Activated T-helper 2 cell treated with anti-CD3 and anti-CD28 coated beads, Interferon-gamma antibody, Interleukin-2, Interleukin-4, amounts not matched to agents 10 μg/mL and 5 μg/mL and 100 μg/mL, durations not matched to agents 14 hours and 24 hours and 36 hours (primary cell): ENCODE data around the gene MAP2. TPM values are rescaled to one million over a fixed set of nuclear protein-coding genes. Genes with fewer than 3 reads are reported as not detected.

Experiments used
- DNase-seq: peaks from one replicate; pipeline ENCODE4 v3.0.0; 2021; ENCODE audit warnings: low spot score
- H3K27ac Mint-ChIP-seq: one replicate; pipeline ENCODE4 v1.8.0; 2021; ENCODE audit warnings: mixed read lengths
- H3K27me3 Mint-ChIP-seq: one replicate; pipeline ENCODE4 v1.8.0; 2021; ENCODE audit warnings: low read depth, mixed read lengths
- H3K36me3 Mint-ChIP-seq: one replicate; pipeline ENCODE4 v1.8.0; 2021; ENCODE audit warnings: low read depth, mixed read lengths
- H3K4me1 Mint-ChIP-seq: one replicate; pipeline ENCODE4 v1.8.0; 2021; ENCODE audit warnings: low read depth, mixed read lengths
- H3K4me3 Mint-ChIP-seq: one replicate; pipeline ENCODE4 v1.8.0; 2021; ENCODE audit warnings: low read depth, mild to moderate bottlenecking, moderate library complexity, mixed read lengths
- H3K9me3 Mint-ChIP-seq: one replicate; pipeline ENCODE4 v1.8.0; 2021; ENCODE audit warnings: mixed read lengths
- intact Hi-C: fragments of 100-400 bp; cut with micrococcal nuclease; formaldehyde crosslinking; loops from one replicate; pipeline ENCODE4 v1.15.1; 2023
- total RNA-seq: library from RNA; stranded (reverse); gene quantifications from 2 replicates; pipeline ENCODE4 v1.2.3, GENCODE V29; 2022

MAP2 gene
- total RNA-seq, 1 donor from 2014 or later = not detected

GRCh38 chr2:209501579-209501978, 77.7 kb downstream of the MAP2 start:
- no peak for DNase-seq
- Mint-ChIP-seq H3K27me3 (no peaks in the 10 kb centered on the region), H3K9me3 (no peaks in the 10 kb centered on the region), H3K36me3 (no peaks in the 10 kb centered on the region), H3K4me1 (no peaks in the 10 kb centered on the region), H3K4me3 (no peak overlapping the region), H3K27ac (no peak overlapping the region)
- intact Hi-C loops = no loop called here

DNA sequence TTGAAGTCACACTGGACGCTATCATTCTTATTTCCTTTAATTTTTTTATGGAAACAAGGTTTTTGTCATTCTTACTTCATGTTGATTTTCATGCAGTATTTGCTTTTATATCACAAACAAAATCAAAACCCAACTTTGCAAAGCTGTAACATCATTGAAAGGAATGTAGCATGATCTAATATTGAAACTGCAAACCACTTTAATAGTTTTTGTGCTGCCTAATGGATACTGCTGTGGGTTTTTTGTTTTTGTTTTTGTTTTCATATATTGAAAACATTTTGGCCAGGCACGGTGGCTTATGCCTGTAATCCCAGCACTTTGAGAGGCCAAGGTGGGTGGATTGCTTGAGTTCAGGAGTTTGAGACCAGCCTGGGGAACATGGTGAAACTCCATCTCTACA, 81.6 kb downstream of the MAP2 start:
- Mint-ChIP-seq H3K36me3 (no peaks in the 10 kb centered on the region), H3K4me1 (no peaks in the 10 kb centered on the region), H3K27ac (no peak overlapping the region), H3K27me3 (no peaks in the 10 kb centered on the region), H3K9me3 (no peaks in the 10 kb centered on the region), H3K4me3 (no peak overlapping the region)
- no peak for DNase-seq
- intact Hi-C loops = no loop called here

GRCh38 chr2:209508255-209508654, 84.4 kb downstream of the MAP2 start:
- intact Hi-C loops = no loop called here
- Mint-ChIP-seq H3K4me3 (no peak overlapping the region), H3K4me1 (no peaks in the 10 kb centered on the region), H3K9me3 (no peaks in the 10 kb centered on the region), H3K27me3 (no peaks in the 10 kb centered on the region), H3K36me3 (no peaks in the 10 kb centered on the region), H3K27ac (no peak overlapping the region)
- no peak for DNase-seq

DNA sequence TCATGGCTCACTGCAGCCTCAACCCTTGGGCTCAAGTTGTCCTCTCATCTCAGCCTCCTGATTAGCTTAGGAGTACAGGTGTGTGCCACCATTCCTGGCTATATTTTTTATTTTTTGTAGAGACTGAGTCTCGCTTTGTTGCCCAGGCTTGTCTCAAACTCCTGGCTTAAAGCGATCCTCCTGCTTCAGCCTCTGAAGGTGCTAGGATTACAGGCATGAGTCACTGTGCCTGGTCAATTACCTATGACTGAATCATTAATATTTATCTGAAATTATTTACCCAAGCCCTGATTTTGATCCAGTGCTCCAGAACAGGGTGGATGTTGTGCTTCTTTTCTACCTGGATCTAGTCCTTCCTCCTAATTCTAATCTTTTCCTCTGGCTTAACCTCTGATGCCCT, 87.8 kb downstream of the MAP2 start:
- Mint-ChIP-seq H3K4me3 (no peak overlapping the region), H3K27me3 (no peaks in the 10 kb centered on the region), H3K36me3 (no peaks in the 10 kb centered on the region), H3K27ac (no peak overlapping the region), H3K9me3 (no peaks in the 10 kb centered on the region), H3K4me1 (no peaks in the 10 kb centered on the region)
- no peak for DNase-seq
- intact Hi-C loops = no loop called here

DNA sequence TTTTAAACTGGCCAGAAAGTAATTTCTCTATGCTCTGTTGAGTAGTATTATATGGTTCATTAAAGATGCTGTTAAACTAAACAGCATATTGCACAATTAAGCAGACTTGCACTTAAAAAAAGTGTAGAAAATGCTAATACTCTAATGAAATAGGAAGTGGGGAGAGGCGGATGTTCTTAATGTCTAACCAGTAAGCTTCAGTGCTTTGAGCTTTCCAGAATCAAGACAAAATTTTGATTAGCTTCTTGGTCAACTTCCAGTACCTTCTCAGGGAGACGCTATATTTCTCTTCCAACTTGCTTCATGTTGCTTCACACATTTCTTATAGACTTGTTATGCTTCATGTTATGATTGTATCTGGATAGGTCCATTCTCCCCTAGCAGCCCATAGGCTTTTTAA, 89.1 kb downstream of the MAP2 start:
- no peak for DNase-seq
- Mint-ChIP-seq H3K36me3 (no peaks in the 10 kb centered on the region), H3K4me3 (no peak overlapping the region), H3K4me1 (no peaks in the 10 kb centered on the region), H3K27ac (no peak overlapping the region), H3K27me3 (no peaks in the 10 kb centered on the region), H3K9me3 (no peaks in the 10 kb centered on the region)
- intact Hi-C loops = no loop called here

GRCh38 chr2:209517436-209517835, 93.6 kb downstream of the MAP2 start:
- H3K27me3 Mint-ChIP-seq = no peaks in the 10 kb centered on the region
- no peaks in the 10 kb centered on the region for H3K9me3 Mint-ChIP-seq
- no peak overlapping the region for H3K27ac Mint-ChIP-seq
- intact Hi-C loops = no loop called here
- DNase-seq = no peak
- H3K4me3 Mint-ChIP-seq = no peak overlapping the region
- no peaks in the 10 kb centered on the region for H3K36me3 Mint-ChIP-seq
- H3K4me1 Mint-ChIP-seq = no peaks in the 10 kb centered on the region

DNA sequence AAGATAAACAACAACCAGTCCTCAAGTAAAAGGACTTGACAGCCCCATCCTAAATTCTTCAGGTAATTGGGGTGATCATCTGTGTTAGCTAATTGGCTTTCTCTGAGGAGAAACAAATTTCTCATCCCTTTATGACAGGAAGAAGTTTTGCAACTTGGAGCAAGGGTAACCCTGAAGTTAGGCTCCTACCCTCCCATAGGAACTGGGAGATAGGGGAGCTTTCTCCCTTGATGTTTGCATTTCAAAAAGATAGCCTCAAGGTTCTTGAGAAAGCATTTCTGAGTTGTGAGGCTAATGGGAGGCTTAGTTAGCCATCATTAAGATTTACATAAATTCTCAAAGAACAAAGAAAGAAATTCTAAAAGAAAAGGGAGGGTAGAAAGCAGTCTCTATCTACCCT, 95.4 kb downstream of the MAP2 start:
- no peaks in the 10 kb centered on the region for H3K9me3 Mint-ChIP-seq
- no peaks in the 10 kb centered on the region for H3K36me3 Mint-ChIP-seq
- H3K4me3 Mint-ChIP-seq = no peak overlapping the region
- no peak for DNase-seq
- H3K27me3 Mint-ChIP-seq = no peaks in the 10 kb centered on the region
- intact Hi-C loops = no loop called here
- no peaks in the 10 kb centered on the region for H3K4me1 Mint-ChIP-seq
- H3K27ac Mint-ChIP-seq = no peak overlapping the region

DNA sequence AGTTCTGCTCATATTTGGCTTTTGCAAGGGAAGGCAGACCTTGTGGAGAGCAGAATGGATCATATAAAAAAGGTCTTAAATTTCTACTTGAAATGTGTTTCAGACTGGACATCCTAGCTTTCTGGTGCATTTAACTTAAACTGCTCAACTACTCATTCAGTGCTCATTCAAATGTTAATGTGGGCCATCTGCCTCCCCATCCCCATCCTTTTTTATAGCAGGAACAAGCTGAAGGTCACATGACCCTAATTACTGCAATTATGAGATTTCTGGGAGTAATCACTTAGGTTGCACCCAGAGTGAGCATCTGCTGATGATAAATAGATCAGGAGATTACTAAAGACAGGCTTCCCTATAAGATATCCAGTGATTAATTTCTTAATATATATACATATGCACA, 96.1 kb downstream of the MAP2 start:
- no peak overlapping the region for H3K4me3 Mint-ChIP-seq
- H3K36me3 Mint-ChIP-seq = no peaks in the 10 kb centered on the region
- H3K27ac Mint-ChIP-seq = no peak overlapping the region

DNA sequence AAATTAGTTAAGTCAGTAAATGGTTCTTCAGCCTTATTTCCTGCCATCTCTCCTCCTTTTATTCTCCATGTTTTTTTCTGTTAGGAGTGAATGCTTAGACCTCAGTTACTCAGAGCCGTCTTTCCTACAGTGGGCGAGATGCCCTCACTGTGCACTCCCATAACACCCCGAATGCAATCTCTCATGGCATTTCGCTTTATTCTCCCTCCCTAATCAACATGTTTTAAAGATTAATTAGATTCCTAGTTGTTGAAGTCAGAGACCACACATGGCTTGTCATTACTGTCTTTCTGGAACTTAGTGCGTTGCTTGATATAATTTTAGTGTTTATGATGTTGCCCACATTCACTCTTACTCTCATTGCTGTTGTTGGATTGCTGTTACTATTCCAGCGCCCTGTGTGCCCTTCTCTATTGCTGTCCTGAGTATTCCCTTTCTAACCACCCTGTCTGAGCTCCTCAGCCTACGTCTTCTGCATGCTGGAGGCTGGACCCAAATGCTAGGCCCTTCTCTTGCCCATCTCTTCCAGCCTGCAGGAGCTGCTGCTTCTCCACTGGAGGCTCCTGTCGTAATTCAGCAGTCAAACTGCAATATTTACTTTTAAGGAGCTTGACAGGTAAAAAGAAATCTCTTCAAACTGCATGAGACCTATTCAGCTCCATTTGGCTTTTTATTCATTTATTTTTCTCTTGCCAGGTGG, 99.3 kb downstream of the MAP2 start:
- Mint-ChIP-seq H3K27me3 (no peaks in the 10 kb centered on the region), H3K4me3 (no peak overlapping the region), H3K36me3 (no peaks in the 10 kb centered on the region), H3K9me3 (no peaks in the 10 kb centered on the region), H3K27ac (no peak overlapping the region), H3K4me1 (peaks cover 12% of the 10 kb centered on the region)
- DNase-seq = no peak
- intact Hi-C loops = no loop called here

More for the DNA sequence above, 96.1 kb downstream of the MAP2 start:
- no peak for DNase-seq
- no peaks in the 10 kb centered on the region for H3K4me1 Mint-ChIP-seq
- intact Hi-C loops = no loop called here
- no peaks in the 10 kb centered on the region for H3K9me3 Mint-ChIP-seq
- no peaks in the 10 kb centered on the region for H3K27me3 Mint-ChIP-seq

GRCh38 chr2:209523867-209524266, 100.0 kb downstream of the MAP2 start:
- intact Hi-C loops = no loop called here

GRCh38 chr2:209525331-209525730, 101.5 kb downstream of the MAP2 start:
- Mint-ChIP-seq H3K4me1 (peaks cover 12% of the 10 kb centered on the region), H3K36me3 (no peaks in the 10 kb centered on the region), H3K27ac (no peak overlapping the region), H3K9me3 (no peaks in the 10 kb centered on the region), H3K27me3 (no peaks in the 10 kb centered on the region), H3K4me3 (no peak overlapping the region)
- DNase-seq = no peak
- intact Hi-C loops = no loop called here

More at GRCh38 chr2:209523867-209524266, 100.0 kb downstream of the MAP2 start:
- H3K4me3 Mint-ChIP-seq = no peak overlapping the region
- no peak overlapping the region for H3K27ac Mint-ChIP-seq
- no peak for DNase-seq
- no peaks in the 10 kb centered on the region for H3K9me3 Mint-ChIP-seq
- no peaks in the 10 kb centered on the region for H3K27me3 Mint-ChIP-seq
- peaks cover 12% of the 10 kb centered on the region for H3K4me1 Mint-ChIP-seq
- no peaks in the 10 kb centered on the region for H3K36me3 Mint-ChIP-seq

DNA sequence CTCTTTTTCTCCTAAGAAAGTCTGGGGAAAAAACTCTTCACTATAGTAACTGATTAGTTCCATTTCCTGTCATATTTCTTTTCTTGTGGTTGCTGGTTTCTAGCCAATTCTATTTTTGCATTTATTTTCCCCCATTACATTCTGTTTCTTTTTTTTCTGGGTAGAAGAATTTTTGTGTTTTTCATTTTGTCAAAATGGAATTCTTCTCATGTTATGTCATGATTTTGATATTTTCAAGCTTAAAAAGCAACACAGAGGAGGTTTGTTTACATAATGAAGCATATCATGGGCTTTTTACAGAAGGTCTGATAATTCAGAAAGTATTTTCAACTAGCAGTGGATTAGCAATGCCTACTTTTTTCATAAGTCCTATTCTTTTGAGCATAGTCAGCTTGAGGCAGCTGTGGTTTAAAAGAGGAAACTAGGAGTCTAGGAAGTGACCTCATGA, 102.0 kb downstream of the MAP2 start:
- H3K27me3 Mint-ChIP-seq = no peaks in the 10 kb centered on the region
- no peaks in the 10 kb centered on the region for H3K36me3 Mint-ChIP-seq
- DNase-seq = no peak
- intact Hi-C loops = no loop called here
- H3K4me3 Mint-ChIP-seq = peak overlapping the region; percentile 33
- H3K4me1 Mint-ChIP-seq = peaks cover 12% of the 10 kb centered on the region
- H3K9me3 Mint-ChIP-seq = no peaks in the 10 kb centered on the region
- H3K27ac Mint-ChIP-seq = peak overlapping the region; percentile 68

DNA sequence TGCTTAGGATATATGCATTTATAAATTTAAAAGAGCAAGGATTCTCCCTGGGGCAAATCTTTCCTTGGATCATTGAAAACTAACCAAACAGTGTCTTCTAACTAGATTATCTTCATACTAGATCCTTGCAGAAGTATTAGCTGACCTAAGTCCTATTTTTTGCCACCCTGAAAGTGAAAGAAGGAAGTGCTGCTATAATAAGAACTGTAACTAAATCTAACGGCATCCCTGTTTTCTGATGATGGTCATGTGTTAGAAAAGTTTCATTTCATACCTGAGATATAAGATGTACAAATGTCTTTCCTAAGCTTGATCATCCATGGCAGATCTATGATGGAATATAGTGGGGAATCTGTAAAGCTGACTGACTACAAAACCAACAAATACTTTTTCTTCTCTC, 102.7 kb downstream of the MAP2 start:
- Mint-ChIP-seq H3K36me3 (no peaks in the 10 kb centered on the region), H3K27ac (no peak overlapping the region), H3K4me3 (no peak overlapping the region), H3K27me3 (no peaks in the 10 kb centered on the region), H3K9me3 (no peaks in the 10 kb centered on the region), H3K4me1 (peaks cover 12% of the 10 kb centered on the region)
- no peak for DNase-seq
- intact Hi-C loops = no loop called here

GRCh38 chr2:209529579-209529978, 105.7 kb downstream of the MAP2 start:
- Mint-ChIP-seq H3K27ac (no peak overlapping the region), H3K9me3 (no peaks in the 10 kb centered on the region), H3K4me1 (peaks cover 12% of the 10 kb centered on the region), H3K27me3 (no peaks in the 10 kb centered on the region), H3K4me3 (no peak overlapping the region), H3K36me3 (no peaks in the 10 kb centered on the region)
- intact Hi-C loops = no loop called here
- DNase-seq = no peak
